BLaER1 treated with 17β-estradiol and CSF1 and Interleukin-3, amounts not matched to agents 10 nM and 100 nM (cell line): ENCODE results near the gene LAIR2.
A peak's percentile ranks its signal among the peaks of the same experiment; 100 is the strongest.

Source experiments
- H3K27ac ChIP-seq, 11 experiments: shearing (Covaris generic); formaldehyde crosslinking; 2 replicates each; pipeline ENCODE4 v1.8.1; 2022
- H3K27me3 ChIP-seq, 11 experiments: shearing (Covaris generic); formaldehyde crosslinking; 2 replicates each; pipeline ENCODE4 v1.8.1; 2022
- H3K36me3 ChIP-seq, 11 experiments: shearing (Covaris generic); formaldehyde crosslinking; 2 replicates each; pipeline ENCODE4 v1.8.1; 2022
- H3K4me1 ChIP-seq, 10 experiments: shearing (Covaris generic); formaldehyde crosslinking; 2 replicates each; pipeline ENCODE4 v1.8.1; 2022
- H3K4me2 ChIP-seq, 11 experiments: shearing (Covaris generic); formaldehyde crosslinking; 2 replicates each; pipeline ENCODE4 v1.8.1; 2022
- H3K4me3 ChIP-seq, 10 experiments: shearing (Covaris generic); formaldehyde crosslinking; 2 replicates each; pipeline ENCODE4 v1.8.1; 2022
- H3K9ac ChIP-seq, 11 experiments: shearing (Covaris generic); formaldehyde crosslinking; 2 replicates each; pipeline ENCODE4 v1.8.1; 2022
- H3K9me3 ChIP-seq, 11 experiments: shearing (Covaris generic); formaldehyde crosslinking; replicated peaks in 1 of 11; 2 replicates each; pipeline ENCODE4 v1.8.1; 2022
- H4K20me1 ChIP-seq, 11 experiments: shearing (Covaris generic); formaldehyde crosslinking; 2 replicates each; pipeline ENCODE4 v1.8.1; 2022
- Cebpa-rat ChIP-seq, 11 experiments: shearing (Covaris generic); IDR thresholded peaks; 2 replicates each; pipeline ENCODE4 v1.8.1; 2022

LAIR2 gene

DNA sequence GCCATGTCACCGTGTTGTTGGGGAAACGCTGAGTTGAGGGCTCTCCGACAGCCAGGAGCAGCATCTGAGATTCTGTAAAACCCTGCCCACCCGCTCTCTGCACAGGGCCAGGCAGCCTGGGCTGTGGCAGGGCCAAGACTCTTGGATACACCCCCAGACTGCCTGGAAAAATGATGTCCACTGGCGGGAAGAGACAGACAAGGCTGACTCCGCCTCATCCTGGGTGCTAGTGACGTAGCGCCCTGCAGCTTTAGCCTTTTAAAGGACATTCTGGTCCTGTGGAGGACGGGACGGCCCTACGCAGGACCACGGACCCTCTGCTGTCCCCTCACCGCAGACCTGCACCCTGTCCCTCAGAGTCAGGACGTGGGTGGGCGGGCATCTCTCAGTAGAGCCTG is 50.3 kb downstream of the LAIR2 start:
- H3K9me3 ChIP-seq = no peaks in the 10 kb centered on the region
- peaks cover 17 to 32% (median 24%) of the 10 kb centered on the region in 10 experiments for H3K4me1 ChIP-seq
- H3K27me3 ChIP-seq = no peaks in the 10 kb centered on the region
- H3K4me3 ChIP-seq = no peak overlapping the region
- no peaks in the 10 kb centered on the region for H3K36me3 ChIP-seq
- TF ChIP-seq Cebpa-rat (IDR thresholded peaks at IDR 0.05) = no peak
- peak overlapping the region in 4 of 11 experiments; percentile 83 to 92 (median 90); a peak in 3 of 22 replicates for H3K4me2 ChIP-seq
- no peaks in the 10 kb centered on the region for H4K20me1 ChIP-seq
- no peak overlapping the region for H3K9ac ChIP-seq
- no peak overlapping the region for H3K27ac ChIP-seq

DNA sequence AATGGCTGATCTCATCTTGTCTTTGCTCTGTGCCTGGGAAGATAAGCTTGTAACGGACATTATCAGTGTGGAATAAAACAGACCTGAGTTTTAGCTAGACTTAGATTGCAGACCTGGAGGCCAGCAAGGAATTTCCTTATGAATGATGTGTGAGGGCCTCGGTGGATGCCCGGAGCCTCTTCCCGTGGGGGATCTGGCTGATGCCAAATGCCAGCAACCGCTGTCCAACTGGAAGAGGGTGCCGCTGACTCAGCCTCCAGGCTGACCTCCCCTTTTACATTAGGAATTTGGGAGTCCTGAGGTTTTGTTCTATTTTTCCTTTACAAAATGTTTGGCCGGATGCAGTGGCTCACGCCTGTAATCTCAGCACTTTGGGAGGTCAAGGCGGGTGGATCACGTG is 51.4 kb downstream of the LAIR2 start:
- Histone ChIP-seq H3K9ac (no peak overlapping the region), H3K4me1 (peaks cover 17 to 32% (median 24%) of the 10 kb centered on the region in 10 experiments), H3K27ac (no peak overlapping the region), H3K9me3 (no peaks in the 10 kb centered on the region), H3K4me3 (no peak overlapping the region), H3K4me2 (no peak overlapping the region), H3K27me3 (no peaks in the 10 kb centered on the region), H3K36me3 (no peaks in the 10 kb centered on the region), H4K20me1 (no peaks in the 10 kb centered on the region)
- TF ChIP-seq Cebpa-rat (IDR thresholded peaks at IDR 0.05) = no peak

DNA sequence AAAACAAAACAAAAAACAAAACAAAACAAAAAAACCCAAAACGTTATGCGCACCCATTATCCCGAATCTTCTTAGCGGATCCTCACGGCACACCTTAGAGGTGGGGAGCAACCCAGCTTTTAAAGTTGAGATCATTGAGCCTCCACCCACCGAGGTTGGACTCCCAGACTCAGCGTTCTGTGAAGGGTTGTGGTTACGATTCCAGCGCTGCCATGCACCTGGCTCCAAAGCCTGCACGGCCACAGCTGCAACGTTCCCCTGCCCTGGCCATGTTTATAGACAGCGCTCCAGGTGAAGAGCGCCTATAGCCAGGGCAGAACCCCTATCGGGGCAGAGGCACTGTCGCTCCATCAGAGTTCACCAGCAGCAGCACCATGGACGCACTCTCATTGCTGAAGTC is 52.3 kb downstream of the LAIR2 start:
- Histone ChIP-seq H4K20me1 (no peaks in the 10 kb centered on the region), H3K4me1 (peaks cover 17 to 32% (median 24%) of the 10 kb centered on the region in 10 experiments), H3K27me3 (no peaks in the 10 kb centered on the region), H3K9me3 (no peaks in the 10 kb centered on the region), H3K36me3 (no peaks in the 10 kb centered on the region), H3K4me3 (no peak overlapping the region), H3K27ac (no peak overlapping the region), H3K4me2 (peak overlapping the region in 6 of 11 experiments; percentile 11 to 38 (median 29); a peak in 9 of 22 replicates), H3K9ac (no peak overlapping the region)
- TF ChIP-seq Cebpa-rat (IDR thresholded peaks at IDR 0.05) = no peak

DNA sequence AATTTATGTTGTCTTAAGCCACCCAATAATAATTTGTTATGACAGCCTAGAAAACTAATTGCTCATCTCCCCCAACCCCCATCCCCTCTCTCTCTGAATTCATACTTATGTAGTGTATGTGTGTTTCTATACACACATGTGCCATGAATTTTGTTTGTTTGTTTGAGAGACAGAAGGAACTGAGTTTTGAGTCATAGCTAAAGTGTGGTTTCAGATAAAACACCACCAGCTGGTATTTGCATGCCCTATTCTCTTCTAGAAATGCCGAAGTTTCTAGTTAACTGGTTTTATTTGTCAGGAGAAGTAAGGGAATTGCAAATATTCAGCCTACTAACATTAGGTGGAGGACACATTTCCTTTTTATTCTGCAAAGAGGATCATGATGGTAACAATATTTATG is 53.6 kb downstream of the LAIR2 start:
- Histone ChIP-seq H3K9me3 (no peaks in the 10 kb centered on the region), H3K4me3 (no peak overlapping the region), H4K20me1 (no peaks in the 10 kb centered on the region), H3K27me3 (no peaks in the 10 kb centered on the region), H3K4me2 (no peak overlapping the region), H3K9ac (no peak overlapping the region), H3K4me1 (peaks cover 17 to 28% (median 20%) of the 10 kb centered on the region in 10 experiments), H3K27ac (no peak overlapping the region), H3K36me3 (no peaks in the 10 kb centered on the region)
- TF ChIP-seq Cebpa-rat (IDR thresholded peaks at IDR 0.05) = no peak

DNA sequence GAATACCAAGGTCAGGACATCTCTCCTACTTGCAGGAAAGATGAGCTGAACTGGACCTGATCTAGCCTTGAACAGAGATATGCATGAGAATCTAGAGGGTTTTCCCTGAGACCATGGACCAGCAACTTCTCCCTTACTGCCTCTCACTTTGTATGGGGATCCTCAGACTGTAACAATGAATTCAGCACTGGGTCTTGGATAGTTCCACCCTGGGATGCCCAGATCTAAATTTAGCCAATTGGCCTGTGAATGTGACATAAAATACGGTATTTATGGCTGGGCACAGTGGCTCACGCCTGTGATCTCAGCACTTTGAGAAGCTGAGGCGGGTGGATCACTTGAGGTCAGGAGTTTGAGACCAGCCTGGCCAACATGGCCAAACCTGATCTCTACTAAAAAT is 55.7 kb downstream of the LAIR2 start:
- H3K4me1 ChIP-seq = peaks cover 9 to 19% (median 12%) of the 10 kb centered on the region in 10 experiments; a peak in 17 of 20 replicates
- TF ChIP-seq Cebpa-rat (IDR thresholded peaks at IDR 0.05) = no peak
- no peaks in the 10 kb centered on the region for H3K9me3 ChIP-seq
- no peak overlapping the region for H3K9ac ChIP-seq
- no peak overlapping the region for H3K4me3 ChIP-seq
- H4K20me1 ChIP-seq = no peaks in the 10 kb centered on the region
- H3K4me2 ChIP-seq = no peak overlapping the region
- H3K27me3 ChIP-seq = no peaks in the 10 kb centered on the region
- H3K27ac ChIP-seq = no peak overlapping the region
- H3K36me3 ChIP-seq = no peaks in the 10 kb centered on the region
